ENCODE results near the gene UBAC1.

Gene UBAC1

DNA sequence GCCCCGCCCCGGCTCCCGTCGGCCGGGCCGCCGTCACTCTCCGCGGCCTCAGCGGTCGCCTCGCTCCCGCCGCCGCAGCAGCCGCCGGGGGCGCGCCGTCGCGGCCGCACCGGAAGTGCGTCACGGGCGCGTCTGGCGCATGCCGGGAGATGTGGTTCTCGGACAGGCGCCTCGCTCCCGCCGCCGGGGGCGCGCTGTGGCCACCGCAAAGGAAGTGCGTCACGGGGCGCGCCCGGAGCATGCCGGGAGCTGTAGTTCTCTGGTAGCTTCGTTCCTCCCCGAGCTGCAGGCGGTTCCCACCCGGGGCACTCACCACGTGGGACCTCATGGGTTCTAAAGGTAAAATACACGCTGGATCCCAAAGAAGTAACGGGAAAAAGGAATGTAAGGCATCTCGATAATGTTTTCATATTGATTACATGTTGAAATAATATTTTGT, at the start of gene UBAC1 (continued):
- TF ChIP-seq ZNF324 (tag by site-specific recombination; IDR thresholded peaks at IDR 0.05) = peak; percentile 23; the same call in 1 of the 2 replicates
- no peak for TF ChIP-seq ZNF571 (tag by site-specific recombination; IDR thresholded peaks at IDR 0.05)
- TF ChIP-seq SP2 (tag by site-specific recombination; IDR thresholded peaks at IDR 0.05) = peak; percentile 70
- TF ChIP-seq ZNF660 (tag by site-specific recombination; IDR thresholded peaks at IDR 0.05) = 0 out of 2 replicates have a peak, but pooled peaks have one; percentile 15
- TF ChIP-seq, protein P1, sequence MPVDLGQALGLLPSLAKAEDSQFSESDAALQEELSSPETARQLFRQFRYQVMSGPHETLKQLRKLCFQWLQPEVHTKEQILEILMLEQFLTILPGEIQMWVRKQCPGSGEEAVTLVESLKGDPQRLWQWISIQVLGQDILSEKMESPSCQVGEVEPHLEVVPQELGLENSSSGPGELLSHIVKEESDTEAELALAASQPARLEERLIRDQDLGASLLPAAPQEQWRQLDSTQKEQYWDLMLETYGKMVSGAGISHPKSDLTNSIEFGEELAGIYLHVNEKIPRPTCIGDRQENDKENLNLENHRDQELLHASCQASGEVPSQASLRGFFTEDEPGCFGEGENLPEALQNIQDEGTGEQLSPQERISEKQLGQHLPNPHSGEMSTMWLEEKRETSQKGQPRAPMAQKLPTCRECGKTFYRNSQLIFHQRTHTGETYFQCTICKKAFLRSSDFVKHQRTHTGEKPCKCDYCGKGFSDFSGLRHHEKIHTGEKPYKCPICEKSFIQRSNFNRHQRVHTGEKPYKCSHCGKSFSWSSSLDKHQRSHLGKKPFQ (tag by site-specific recombination; IDR thresholded peaks at IDR 0.05) = peak; percentile 63; the same call in 1 of the 2 replicates
- TF ChIP-seq, protein P2, sequence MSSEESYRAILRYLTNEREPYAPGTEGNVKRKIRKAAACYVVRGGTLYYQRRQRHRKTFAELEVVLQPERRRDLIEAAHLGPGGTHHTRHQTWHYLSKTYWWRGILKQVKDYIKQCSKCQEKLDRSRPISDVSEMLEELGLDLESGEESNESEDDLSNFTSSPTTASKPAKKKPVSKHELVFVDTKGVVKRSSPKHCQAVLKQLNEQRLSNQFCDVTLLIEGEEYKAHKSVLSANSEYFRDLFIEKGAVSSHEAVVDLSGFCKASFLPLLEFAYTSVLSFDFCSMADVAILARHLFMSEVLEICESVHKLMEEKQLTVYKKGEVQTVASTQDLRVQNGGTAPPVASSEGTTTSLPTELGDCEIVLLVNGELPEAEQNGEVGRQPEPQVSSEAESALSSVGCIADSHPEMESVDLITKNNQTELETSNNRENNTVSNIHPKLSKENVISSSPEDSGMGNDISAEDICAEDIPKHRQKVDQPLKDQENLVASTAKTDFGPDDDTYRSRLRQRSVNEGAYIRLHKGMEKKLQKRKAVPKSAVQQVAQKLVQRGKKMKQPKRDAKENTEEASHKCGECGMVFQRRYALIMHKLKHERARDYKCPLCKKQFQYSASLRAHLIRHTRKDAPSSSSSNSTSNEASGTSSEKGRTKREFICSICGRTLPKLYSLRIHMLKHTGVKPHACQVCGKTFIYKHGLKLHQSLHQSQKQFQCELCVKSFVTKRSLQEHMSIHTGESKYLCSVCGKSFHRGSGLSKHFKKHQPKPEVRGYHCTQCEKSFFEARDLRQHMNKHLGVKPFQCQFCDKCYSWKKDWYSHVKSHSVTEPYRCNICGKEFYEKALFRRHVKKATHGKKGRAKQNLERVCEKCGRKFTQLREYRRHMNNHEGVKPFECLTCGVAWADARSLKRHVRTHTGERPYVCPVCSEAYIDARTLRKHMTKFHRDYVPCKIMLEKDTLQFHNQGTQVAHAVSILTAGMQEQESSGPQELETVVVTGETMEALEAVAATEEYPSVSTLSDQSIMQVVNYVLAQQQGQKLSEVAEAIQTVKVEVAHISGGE (tag by site-specific recombination; conservative IDR thresholded peaks at IDR 0.05; ENCODE audit: low read depth) = peak; percentile 93
- no peak for TF ChIP-seq SETDB1 (IDR thresholded peaks at IDR 0.05; ENCODE audit: insufficient read length, low read length)
- TF ChIP-seq, protein P3, sequence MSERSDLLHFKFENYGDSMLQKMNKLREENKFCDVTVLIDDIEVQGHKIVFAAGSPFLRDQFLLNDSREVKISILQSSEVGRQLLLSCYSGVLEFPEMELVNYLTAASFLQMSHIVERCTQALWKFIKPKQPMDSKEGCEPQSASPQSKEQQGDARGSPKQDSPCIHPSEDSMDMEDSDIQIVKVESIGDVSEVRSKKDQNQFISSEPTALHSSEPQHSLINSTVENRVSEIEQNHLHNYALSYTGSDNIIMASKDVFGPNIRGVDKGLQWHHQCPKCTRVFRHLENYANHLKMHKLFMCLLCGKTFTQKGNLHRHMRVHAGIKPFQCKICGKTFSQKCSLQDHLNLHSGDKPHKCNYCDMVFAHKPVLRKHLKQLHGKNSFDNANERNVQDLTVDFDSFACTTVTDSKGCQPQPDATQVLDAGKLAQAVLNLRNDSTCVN (tag by site-specific recombination; optimal IDR thresholded peaks at IDR 0.05) = peak; percentile 88
- peak; percentile 82 for TF ChIP-seq KLF10 (tag by site-specific recombination; IDR thresholded peaks at IDR 0.05)
- TF ChIP-seq, protein P4, sequence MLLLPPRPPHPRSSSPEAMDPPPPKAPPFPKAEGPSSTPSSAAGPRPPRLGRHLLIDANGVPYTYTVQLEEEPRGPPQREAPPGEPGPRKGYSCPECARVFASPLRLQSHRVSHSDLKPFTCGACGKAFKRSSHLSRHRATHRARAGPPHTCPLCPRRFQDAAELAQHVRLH (tag by site-specific recombination; IDR thresholded peaks at IDR 0.05) = peak; percentile 73; the same call in 1 of the 2 replicates
- TF ChIP-seq, protein P5, sequence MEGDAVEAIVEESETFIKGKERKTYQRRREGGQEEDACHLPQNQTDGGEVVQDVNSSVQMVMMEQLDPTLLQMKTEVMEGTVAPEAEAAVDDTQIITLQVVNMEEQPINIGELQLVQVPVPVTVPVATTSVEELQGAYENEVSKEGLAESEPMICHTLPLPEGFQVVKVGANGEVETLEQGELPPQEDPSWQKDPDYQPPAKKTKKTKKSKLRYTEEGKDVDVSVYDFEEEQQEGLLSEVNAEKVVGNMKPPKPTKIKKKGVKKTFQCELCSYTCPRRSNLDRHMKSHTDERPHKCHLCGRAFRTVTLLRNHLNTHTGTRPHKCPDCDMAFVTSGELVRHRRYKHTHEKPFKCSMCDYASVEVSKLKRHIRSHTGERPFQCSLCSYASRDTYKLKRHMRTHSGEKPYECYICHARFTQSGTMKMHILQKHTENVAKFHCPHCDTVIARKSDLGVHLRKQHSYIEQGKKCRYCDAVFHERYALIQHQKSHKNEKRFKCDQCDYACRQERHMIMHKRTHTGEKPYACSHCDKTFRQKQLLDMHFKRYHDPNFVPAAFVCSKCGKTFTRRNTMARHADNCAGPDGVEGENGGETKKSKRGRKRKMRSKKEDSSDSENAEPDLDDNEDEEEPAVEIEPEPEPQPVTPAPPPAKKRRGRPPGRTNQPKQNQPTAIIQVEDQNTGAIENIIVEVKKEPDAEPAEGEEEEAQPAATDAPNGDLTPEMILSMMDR (tag by site-specific recombination; IDR thresholded peaks at IDR 0.05) = peak; percentile 94
- 0 out of 2 replicates have a peak, but pooled peaks have one; percentile 32 for TF ChIP-seq KLF7 (tag by site-specific recombination; IDR thresholded peaks at IDR 0.05; ENCODE audit: borderline replicate concordance)
- 0 out of 2 replicates have a peak, but pooled peaks have one; percentile 27 for TF ChIP-seq ZSCAN30 (tag by site-specific recombination; IDR thresholded peaks at IDR 0.05)
- peak; percentile 99 for TF ChIP-seq ZNF629 (tag by site-specific recombination; IDR thresholded peaks at IDR 0.05)
- TF ChIP-seq ZNF843 (tag by site-specific recombination; IDR thresholded peaks at IDR 0.05) = peak; percentile 24; the same call in 1 of the 2 replicates
- peak; percentile 64 for TF ChIP-seq GLIS1 (tag by site-specific recombination; IDR thresholded peaks at IDR 0.05)
- TF ChIP-seq ZBTB17 (tag by site-specific recombination; IDR thresholded peaks at IDR 0.05) = 0 out of 2 replicates have a peak, but pooled peaks have one; percentile 25
- peak; percentile 23; the same call in 1 of the 2 replicates for TF ChIP-seq ZNF341 (tag by site-specific recombination; IDR thresholded peaks at IDR 0.05; ENCODE audit: low read depth)
- TF ChIP-seq KLF8 (tag by site-specific recombination; IDR thresholded peaks at IDR 0.05) = no peak
- TF ChIP-seq SP7 (tag by site-specific recombination; IDR thresholded peaks at IDR 0.05) = peak; percentile 9; the same call in 1 of the 2 replicates
- peak; percentile 40 for TF ChIP-seq ZIC2 (tag by site-specific recombination; IDR thresholded peaks at IDR 0.05)
- peak; percentile 63 for TF ChIP-seq OSR2 (tag by site-specific recombination; IDR thresholded peaks at IDR 0.05)
- peak; percentile 68; the same call in 1 of the 2 replicates for TF ChIP-seq ZNF335 (tag by site-specific recombination; conservative IDR thresholded peaks at IDR 0.05)
